Mesendoderm (in vitro differentiated cells): ENCODE data around the gene OXNAD1.

Source experiments
- DNase-seq: peaks from one replicate; pipeline ENCODE4 v3.0.0; 2013
- H2AK5ac ChIP-seq: 2 replicates; pipeline ENCODE4 v1.6.1; 2013; ENCODE audit warnings: low read length, inconsistent platforms
- H2BK120ac ChIP-seq: 2 replicates; pipeline ENCODE4 v1.6.1; 2013; ENCODE audit warnings: low read depth, mild to moderate bottlenecking, low read length, moderate library complexity, mixed read lengths
- H2BK15ac ChIP-seq: replicated peaks from 2 replicates; pipeline ENCODE4 v1.6.1; 2013; ENCODE audit warnings: low read depth, mild to moderate bottlenecking, moderate library complexity
- H2BK5ac ChIP-seq: 2 replicates; pipeline ENCODE4 v1.6.1; 2013; ENCODE audit warnings: low read length, inconsistent platforms
- H3K18ac ChIP-seq: 2 replicates; pipeline ENCODE4 v1.6.1; 2013; ENCODE audit warnings: mild to moderate bottlenecking, low read length, mixed read lengths
- H3K23ac ChIP-seq: one replicate; pipeline ENCODE4 v1.6.1; 2013; ENCODE audit warnings: low read length
- H3K27ac ChIP-seq: 2 replicates; pipeline ENCODE4 v1.5.1; 2013; ENCODE audit warnings: low read depth, mild to moderate bottlenecking, inconsistent platforms, low read length, moderate library complexity
- H3K27me3 ChIP-seq: 2 replicates; pipeline ENCODE4 v1.6.1; 2013; ENCODE audit warnings: low read length, control low read depth, mild to moderate bottlenecking, inconsistent platforms; ENCODE audit not compliant: insufficient read depth, poor library complexity
- H3K36me3 ChIP-seq: 2 replicates; pipeline ENCODE4 v1.6.1; 2013; ENCODE audit warnings: low read length, inconsistent platforms; ENCODE audit not compliant: control insufficient read depth, insufficient read depth
- H3K4ac ChIP-seq: one replicate; pipeline ENCODE4 v1.6.1; 2013; ENCODE audit warnings: low read depth, mild to moderate bottlenecking, low read length, moderate library complexity
- H3K4me1 ChIP-seq: 2 replicates; pipeline ENCODE4 v1.6.1; 2013; ENCODE audit warnings: low read depth, low read length, inconsistent platforms; ENCODE audit not compliant: control insufficient read depth
- H3K4me2 ChIP-seq: 2 replicates; pipeline ENCODE4 v1.6.1; 2013; ENCODE audit warnings: low read length
- H3K4me3 ChIP-seq: 2 replicates; pipeline ENCODE4 v1.5.1; 2013; ENCODE audit warnings: mild to moderate bottlenecking, low read length
- H3K56ac ChIP-seq: one replicate; pipeline ENCODE4 v1.6.1; 2013; ENCODE audit warnings: low read length
- H3K79me1 ChIP-seq: 2 replicates; pipeline ENCODE4 v1.6.1; 2013; ENCODE audit warnings: low read length, inconsistent platforms
- H3K79me2 ChIP-seq: 2 replicates; pipeline ENCODE4 v1.6.1; 2013; ENCODE audit warnings: mild to moderate bottlenecking, low read length; ENCODE audit not compliant: control insufficient read depth, insufficient read depth
- H3K9ac ChIP-seq: 2 replicates; pipeline ENCODE4 v1.6.1; 2013; ENCODE audit warnings: low read length, inconsistent platforms
- H4K5ac ChIP-seq: one replicate; pipeline ENCODE4 v1.6.1; 2013; ENCODE audit warnings: low read length
- H4K8ac ChIP-seq: one replicate; pipeline ENCODE4 v1.6.1; 2013; ENCODE audit warnings: low read depth, mild to moderate bottlenecking, control low read depth, low read length, moderate library complexity
- WGBS: extraction: QIAGEN DNeasy Blood & Tissue Kit; methylation state at CpG from one replicate; pipeline ENCODE4 v1.1.7; 2013; ENCODE audit warnings: low lambda C conversion rate, missing lambda C conversion rate; ENCODE audit not compliant: insufficient coverage; ENCODE audit errors: extremely low coverage; 5-methylcytosine and 5-hydroxymethylcytosine counted together

Gene OXNAD1

DNA sequence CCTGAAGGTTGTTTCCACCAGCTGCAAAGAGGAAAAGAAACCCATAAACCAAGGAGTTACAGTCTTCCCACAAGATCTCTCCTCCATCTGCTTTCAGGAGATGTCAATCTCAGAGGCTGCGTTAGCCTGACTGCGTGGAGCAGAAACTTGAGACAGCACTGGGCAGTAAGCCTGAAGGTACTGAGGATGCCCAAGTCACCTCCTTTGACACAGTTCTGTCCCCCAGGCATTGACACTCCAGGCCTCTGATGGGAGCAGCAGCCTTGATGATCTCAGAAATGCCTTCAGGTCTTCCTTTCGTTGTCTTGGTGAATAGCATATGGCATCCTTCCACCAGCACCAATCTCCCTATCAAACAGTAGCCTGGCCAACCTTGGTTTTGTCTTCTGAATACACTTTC, 89.3 kb downstream of the OXNAD1 start:
- no peaks in the 10 kb centered on the region for H3K79me1 ChIP-seq
- H3K27me3 ChIP-seq: no peaks in the 10 kb centered on the region
- H3K4me1 ChIP-seq: no peaks in the 10 kb centered on the region
- H3K27ac ChIP-seq: no peak overlapping the region
- H2BK5ac ChIP-seq: no peak overlapping the region
- no peak overlapping the region for H4K5ac ChIP-seq
- no peak overlapping the region for H3K18ac ChIP-seq
- no peak overlapping the region for H3K4me3 ChIP-seq
- H3K23ac ChIP-seq: no peak overlapping the region
- no peak overlapping the region for H3K56ac ChIP-seq
- no peak overlapping the region for H2BK120ac ChIP-seq
- H2AK5ac ChIP-seq: no peak overlapping the region
- H3K79me2 ChIP-seq: no peaks in the 10 kb centered on the region
- WGBS: no CpG with 5 or more reads among the region's 3 CpGs
- H3K36me3 ChIP-seq: no peaks in the 10 kb centered on the region
- H3K4ac ChIP-seq: no peak overlapping the region
- no peak overlapping the region for H4K8ac ChIP-seq
- H3K9ac ChIP-seq: no peak overlapping the region
- DNase-seq: no peak
- H3K4me2 ChIP-seq: no peak overlapping the region
- no peak overlapping the region for H2BK15ac ChIP-seq
